Activated CD4-positive, alpha-beta T cell treated with anti-CD3 and anti-CD28 coated beads, Interleukin-2, amount 50 U/mL, for 24 hours (primary cell): ENCODE data around the gene BRIP1.
"Not testable (repeated sequence)": the region's sequence is repeated elsewhere in the genome, so short reads cannot be mapped to it uniquely, and the experiment has no call there.

ENCODE experiments used
- DNase-seq, 2 donors: peaks; one replicate each; pipeline ENCODE4 v3.0.0-alpha.2; 2020; ENCODE audit warnings: low read depth in 1 of 2, low spot score in 1 of 2

BRIP1 gene

GRCh38 chr17:61733021-61733420 lies 130.3 kb downstream of the BRIP1 start:
- DNase-seq: no peak

GRCh38 chr17:61732169-61732568 lies 131.2 kb downstream of the BRIP1 start:
- no peak for DNase-seq

- no peak for DNase-seq
These were observed 132.0 kb downstream of the BRIP1 start for GRCh38 chr17:61731330-61731729.

GRCh38 chr17:61729690-61730268 lies 133.5 kb downstream of the BRIP1 start:
- DNase-seq: no peak

GRCh38 chr17:61728297-61728836 lies 135.0 kb downstream of the BRIP1 start:
- no peak for DNase-seq

GRCh38 chr17:61727798-61728197 lies 135.5 kb downstream of the BRIP1 start:
- not testable (repeated sequence) for DNase-seq

GRCh38 chr17:61726977-61727376 lies 136.4 kb downstream of the BRIP1 start:
- DNase-seq: no peak

- no peak for DNase-seq
These were observed 138.6 kb downstream of the BRIP1 start for GRCh38 chr17:61724777-61725176.

- no peak for DNase-seq
These were observed 139.4 kb downstream of the BRIP1 start for GRCh38 chr17:61723914-61724313.

GRCh38 chr17:61723183-61723582 lies 140.1 kb downstream of the BRIP1 start:
- DNase-seq: no peak

GRCh38 chr17:61722398-61722797 lies 140.9 kb downstream of the BRIP1 start:
- no peak for DNase-seq

- no peak for DNase-seq
These were observed 143.1 kb downstream of the BRIP1 start for GRCh38 chr17:61720016-61720795.

GRCh38 chr17:61719220-61719619 lies 144.1 kb downstream of the BRIP1 start:
- DNase-seq: not testable (repeated sequence)

- no peak for DNase-seq
These were observed 145.3 kb downstream of the BRIP1 start for GRCh38 chr17:61718022-61718421.

- no peak for DNase-seq
These were observed 146.0 kb downstream of the BRIP1 start for GRCh38 chr17:61717352-61717751.

- no peak for DNase-seq
These were observed 147.0 kb downstream of the BRIP1 start for GRCh38 chr17:61716225-61716829.

GRCh38 chr17:61715348-61715747 lies 148.0 kb downstream of the BRIP1 start:
- no peak for DNase-seq

GRCh38 chr17:61714300-61714699 lies 149.0 kb downstream of the BRIP1 start:
- no peak for DNase-seq

GRCh38 chr17:61713035-61713434 lies 150.3 kb downstream of the BRIP1 start:
- no peak for DNase-seq

GRCh38 chr17:61710546-61710945 lies 152.8 kb downstream of the BRIP1 start:
- no peak for DNase-seq

- no peak for DNase-seq
These were observed 153.8 kb downstream of the BRIP1 start for GRCh38 chr17:61709567-61709966.

- DNase-seq: no peak
These were observed 158.3 kb downstream of the BRIP1 start for GRCh38 chr17:61704935-61705449.
